Mesothelial cell of epicardium (in vitro differentiated cells): ENCODE results near the gene CSNK2A1. TPM values are rescaled to one million over a fixed set of nuclear protein-coding genes. Genes with fewer than 3 reads are reported as not detected.

Source experiments
- DNase-seq, 2 experiments: peaks; one replicate each; pipeline ENCODE4 v3.0.0; 2021; ENCODE audit warnings: low spot score in 2 of 2; ENCODE audit not compliant: unreplicated experiment in 2 of 2
- H3K27ac Mint-ChIP-seq: 2 replicates; pipeline ENCODE4 v1.8.0; 2021; ENCODE audit warnings: mixed read lengths
- H3K27me3 Mint-ChIP-seq: 2 replicates; pipeline ENCODE4 v1.8.0; 2021; ENCODE audit warnings: low read depth, mixed read lengths
- H3K36me3 Mint-ChIP-seq: 2 replicates; pipeline ENCODE4 v1.8.0; 2021; ENCODE audit warnings: mixed read lengths
- H3K4me1 Mint-ChIP-seq: 2 replicates; pipeline ENCODE4 v1.8.0; 2021; ENCODE audit warnings: mixed read lengths
- H3K4me3 Mint-ChIP-seq: 2 replicates; pipeline ENCODE4 v1.8.0; 2021; ENCODE audit warnings: mild to moderate bottlenecking, moderate library complexity, mixed read lengths
- H3K9me3 Mint-ChIP-seq: 2 replicates; pipeline ENCODE4 v1.8.0; 2021; ENCODE audit warnings: mixed read lengths
- CTCF ChIP-seq: fragments of 200-600 bp; sonication (generic); IDR thresholded peaks from one replicate; pipeline ENCODE4 v1.5.0; 2021; ENCODE audit warnings: antibody characterized with exemption; ENCODE audit not compliant: unreplicated experiment
- total RNA-seq: library from RNA; stranded (reverse); gene quantifications from 3 replicates; pipeline ENCODE4 v1.2.1, GENCODE V29; 2021

The CSNK2A1 gene
- total RNA-seq, 1 donor from 2014 or later, result 164 TPM

GRCh38 chr20:432677-433299 lies 110.8 kb downstream of the CSNK2A1 start:
- Mint-ChIP-seq H3K27ac (no peak overlapping the region), H3K36me3 (peaks cover 24% of the 10 kb centered on the region), H3K27me3 (no peaks in the 10 kb centered on the region), H3K9me3 (no peaks in the 10 kb centered on the region), H3K4me3 (no peak overlapping the region), H3K4me1 (peaks cover 11% of the 10 kb centered on the region)
- no peak for TF ChIP-seq CTCF
- no peak for DNase-seq

GRCh38 chr20:432208-432607 lies 111.4 kb downstream of the CSNK2A1 start:
- no peak overlapping the region for H3K4me3 Mint-ChIP-seq
- H3K27me3 Mint-ChIP-seq, result no peaks in the 10 kb centered on the region
- peaks cover 11% of the 10 kb centered on the region for H3K4me1 Mint-ChIP-seq
- H3K36me3 Mint-ChIP-seq, result peaks cover 21% of the 10 kb centered on the region
- no peaks in the 10 kb centered on the region for H3K9me3 Mint-ChIP-seq
- no peak for TF ChIP-seq CTCF
- no peak for DNase-seq
- H3K27ac Mint-ChIP-seq, result no peak overlapping the region

GRCh38 chr20:431012-431904 lies 112.3 kb downstream of the CSNK2A1 start:
- Mint-ChIP-seq H3K4me1 (peaks cover 11% of the 10 kb centered on the region), H3K4me3 (no peak overlapping the region), H3K36me3 (peaks cover 24% of the 10 kb centered on the region), H3K9me3 (no peaks in the 10 kb centered on the region), H3K27ac (peak overlapping the region; percentile 86), H3K27me3 (no peaks in the 10 kb centered on the region)
- DNase-seq, result no peak
- TF ChIP-seq CTCF, result peak; percentile 22

GRCh38 chr20:430091-430999 lies 113.2 kb downstream of the CSNK2A1 start:
- Mint-ChIP-seq H3K4me3 (no peak overlapping the region), H3K27ac (no peak overlapping the region), H3K36me3 (peaks cover 20% of the 10 kb centered on the region), H3K9me3 (no peaks in the 10 kb centered on the region), H3K4me1 (peaks cover 11% of the 10 kb centered on the region), H3K27me3 (no peaks in the 10 kb centered on the region)
- no peak for DNase-seq
- TF ChIP-seq CTCF, result no peak

GRCh38 chr20:428658-429200 lies 114.9 kb downstream of the CSNK2A1 start:
- TF ChIP-seq CTCF, result no peak
- Mint-ChIP-seq H3K27ac (no peak overlapping the region), H3K4me1 (peaks cover 3% of the 10 kb centered on the region), H3K27me3 (no peaks in the 10 kb centered on the region), H3K9me3 (no peaks in the 10 kb centered on the region), H3K36me3 (peaks cover 29% of the 10 kb centered on the region), H3K4me3 (no peak overlapping the region)
- no peak for DNase-seq
